Left ventricle myocardium inferior (tissue), 1 donor: ENCODE data around the gene PILRA. TPM values are rescaled to one million over a fixed set of nuclear protein-coding genes. Genes with fewer than 3 reads are reported as not detected.

ENCODE experiments used
- DNase-seq: peaks from one replicate; pipeline ENCODE4 v3.0.0-alpha.2; 2020
- H3K27ac ChIP-seq: fragments of 200-600 bp; replicated peaks from 2 replicates; pipeline ENCODE4 v1.8.0; 2021
- H3K27me3 ChIP-seq: fragments of 200-600 bp; 2 replicates; pipeline ENCODE4 v1.8.0; 2021; ENCODE audit warnings: low read depth
- H3K36me3 ChIP-seq: fragments of 200-600 bp; 2 replicates; pipeline ENCODE4 v1.8.0; 2021
- H3K4me1 ChIP-seq: fragments of 200-600 bp; 2 replicates; pipeline ENCODE4 v1.8.0; 2021
- H3K4me3 ChIP-seq: fragments of 200-600 bp; 2 replicates; pipeline ENCODE4 v1.8.0; 2021; ENCODE audit warnings: mild to moderate bottlenecking, moderate library complexity
- H3K9me3 ChIP-seq: fragments of 200-600 bp; replicated peaks from 2 replicates; pipeline ENCODE4 v1.8.0; 2021
- intact Hi-C: fragments of 100-400 bp; cut with micrococcal nuclease; formaldehyde crosslinking; loops from one replicate; pipeline ENCODE4 v1.11.0; 2022
- total RNA-seq: library from RNA; stranded (reverse); fragmentation: NEBNext Ultra II Directional; extraction: Animal tissue kit (Norgen Biotek cat#: 25700); gene quantifications from one replicate; pipeline ENCODE4 v1.2.1, GENCODE V29; 2021
- TF ChIP-seq, protein P1 (sequence below): fragments of 200-600 bp; IDR thresholded peaks from 2 replicates; pipeline ENCODE4 v1.8.0; 2021; ENCODE audit warnings: antibody characterized with exemption, mild to moderate bottlenecking, borderline replicate concordance
- donor health status: DM: no; HTN: yes; CAD: no; lungs with severe emphysema.

Gene PILRA
- total RNA-seq, 1 donor from 2014 or later: 2.0 TPM

- peak overlapping the region; percentile 8 for H3K27ac ChIP-seq
- DNase-seq: no peak
- no peak overlapping the region for H3K4me3 ChIP-seq
- no peaks in the 10 kb centered on the region for H3K9me3 ChIP-seq
- H3K4me1 ChIP-seq: peaks cover 15% of the 10 kb centered on the region
- TF ChIP-seq, protein P1, sequence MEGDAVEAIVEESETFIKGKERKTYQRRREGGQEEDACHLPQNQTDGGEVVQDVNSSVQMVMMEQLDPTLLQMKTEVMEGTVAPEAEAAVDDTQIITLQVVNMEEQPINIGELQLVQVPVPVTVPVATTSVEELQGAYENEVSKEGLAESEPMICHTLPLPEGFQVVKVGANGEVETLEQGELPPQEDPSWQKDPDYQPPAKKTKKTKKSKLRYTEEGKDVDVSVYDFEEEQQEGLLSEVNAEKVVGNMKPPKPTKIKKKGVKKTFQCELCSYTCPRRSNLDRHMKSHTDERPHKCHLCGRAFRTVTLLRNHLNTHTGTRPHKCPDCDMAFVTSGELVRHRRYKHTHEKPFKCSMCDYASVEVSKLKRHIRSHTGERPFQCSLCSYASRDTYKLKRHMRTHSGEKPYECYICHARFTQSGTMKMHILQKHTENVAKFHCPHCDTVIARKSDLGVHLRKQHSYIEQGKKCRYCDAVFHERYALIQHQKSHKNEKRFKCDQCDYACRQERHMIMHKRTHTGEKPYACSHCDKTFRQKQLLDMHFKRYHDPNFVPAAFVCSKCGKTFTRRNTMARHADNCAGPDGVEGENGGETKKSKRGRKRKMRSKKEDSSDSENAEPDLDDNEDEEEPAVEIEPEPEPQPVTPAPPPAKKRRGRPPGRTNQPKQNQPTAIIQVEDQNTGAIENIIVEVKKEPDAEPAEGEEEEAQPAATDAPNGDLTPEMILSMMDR: no peak
- H3K27me3 ChIP-seq: no peaks in the 10 kb centered on the region
- no peaks in the 10 kb centered on the region for H3K36me3 ChIP-seq
- intact Hi-C loops: no loop called here
Measured at GRCh38 chr7:100384628-100385294, 11.5 kb downstream of the PILRA start.

DNA sequence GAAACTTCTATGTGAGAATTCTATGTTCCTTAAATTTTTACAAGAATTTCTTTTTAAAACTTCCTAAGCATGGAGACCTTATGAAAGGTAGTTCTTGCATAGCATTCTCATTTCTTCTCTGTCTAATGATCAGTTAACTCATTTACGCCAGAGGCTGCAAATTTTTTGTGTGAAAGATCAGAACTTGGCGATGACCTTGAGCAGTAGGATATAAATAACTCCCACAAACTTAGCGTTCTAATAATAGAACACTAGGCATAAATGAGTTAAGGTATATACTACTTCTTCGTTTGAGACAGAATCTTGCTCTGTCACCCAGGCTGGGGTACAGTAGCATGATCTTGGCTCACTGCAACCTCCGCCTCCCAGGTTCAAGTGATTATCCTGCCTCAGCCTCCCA, 13.7 kb downstream of the PILRA start:
- no peak overlapping the region for H3K4me3 ChIP-seq
- H3K9me3 ChIP-seq: no peaks in the 10 kb centered on the region
- H3K36me3 ChIP-seq: no peaks in the 10 kb centered on the region
- H3K27ac ChIP-seq: no peak overlapping the region
- H3K4me1 ChIP-seq: peaks cover 26% of the 10 kb centered on the region
- TF ChIP-seq, protein P1: no peak
- H3K27me3 ChIP-seq: no peaks in the 10 kb centered on the region
- intact Hi-C loops: no loop called here
- no peak for DNase-seq

- DNase-seq: no peak
- no peak overlapping the region for H3K4me3 ChIP-seq
- no peaks in the 10 kb centered on the region for H3K36me3 ChIP-seq
- H3K9me3 ChIP-seq: no peaks in the 10 kb centered on the region
- H3K27me3 ChIP-seq: no peaks in the 10 kb centered on the region
- intact Hi-C loops: no loop called here
- H3K4me1 ChIP-seq: peaks cover 26% of the 10 kb centered on the region
- TF ChIP-seq, protein P1: no peak
- H3K27ac ChIP-seq: no peak overlapping the region
Measured at GRCh38 chr7:100387695-100388094, 14.4 kb downstream of the PILRA start.

DNA sequence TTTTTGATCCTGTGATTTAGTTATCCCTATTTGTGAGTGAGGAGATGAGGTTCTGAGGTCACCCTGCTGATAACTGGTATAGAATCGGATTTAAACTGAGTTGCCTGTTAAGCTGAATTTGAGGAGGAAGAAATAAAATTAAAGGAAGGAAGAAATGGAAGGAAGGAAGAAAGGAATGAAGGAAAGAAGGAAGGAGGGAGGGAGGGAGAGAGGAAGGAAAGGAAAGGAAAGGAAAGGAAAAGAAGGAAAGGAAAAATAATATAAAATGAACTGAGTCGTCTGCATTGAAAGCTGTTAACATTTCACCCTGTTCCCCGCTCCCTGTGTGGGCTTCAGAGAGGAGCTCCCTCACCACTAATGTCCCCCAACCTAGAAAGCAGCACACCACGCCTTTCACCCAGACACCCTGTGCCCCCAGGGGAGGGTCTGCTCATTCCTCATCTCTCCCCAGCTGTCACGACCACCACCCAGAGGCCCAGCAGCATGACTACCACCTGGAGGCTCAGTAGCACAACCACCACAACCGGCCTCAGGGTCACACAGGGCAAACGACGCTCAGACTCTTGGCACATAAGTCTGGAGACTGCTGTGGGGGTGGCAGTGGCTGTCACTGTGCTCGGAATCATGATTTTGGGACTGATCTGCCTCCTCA, 16.3 kb downstream of the PILRA start:
- H3K4me1 ChIP-seq: peaks cover 26% of the 10 kb centered on the region
- TF ChIP-seq, protein P1: no peak
- no peaks in the 10 kb centered on the region for H3K9me3 ChIP-seq
- no peaks in the 10 kb centered on the region for H3K27me3 ChIP-seq
- no peak overlapping the region for H3K27ac ChIP-seq
- no peak for DNase-seq
- no peaks in the 10 kb centered on the region for H3K36me3 ChIP-seq
- intact Hi-C loops: no loop called here
- no peak overlapping the region for H3K4me3 ChIP-seq

GRCh38 chr7:100390286-100391009, 17.2 kb downstream of the PILRA start:
- intact Hi-C loops: no loop called here
- no peaks in the 10 kb centered on the region for H3K27me3 ChIP-seq
- no peak overlapping the region for H3K4me3 ChIP-seq
- DNase-seq: no peak
- TF ChIP-seq, protein P1: no peak
- no peaks in the 10 kb centered on the region for H3K9me3 ChIP-seq
- no peaks in the 10 kb centered on the region for H3K36me3 ChIP-seq
- H3K27ac ChIP-seq: no peak overlapping the region
- H3K4me1 ChIP-seq: peaks cover 20% of the 10 kb centered on the region
